ENCODE results near the gene APEX1. TPM values are rescaled to one million over a fixed set of nuclear protein-coding genes. Genes with fewer than 3 reads are reported as not detected.

Gene APEX1
- 299 to 324 TPM (median 308 TPM) in 3 replicates for total RNA-seq (2021)
- percentile 99 among the genes with signal in this experiment for Bru-seq, nascent RNA
- long read RNA-seq, experiment 1, transcript APEX1-202 (5 exons, 1,387 nt): minor isoform, 34 of 818 reads
- long read RNA-seq, experiment 1, transcript APEX1-210 (5 exons, 1,437 nt): minor isoform, 105 of 818 reads
- long read RNA-seq, experiment 1, transcript APEX1-205 (4 exons, 1,603 nt): minor isoform, 53 of 818 reads
- long read RNA-seq, experiment 1, transcript APEX1-201 (5 exons, 1,484 nt): major isoform, 487 of 818 reads
- long read RNA-seq, experiment 1, partial matches to known transcripts: 30 of 818 reads
- long read RNA-seq, experiment 1, other reads (novel, unspliced or antisense): 56 of 818 reads
- long read RNA-seq, experiment 2, transcript APEX1-210 (5 exons, 1,437 nt): minor isoform, 42 of 422 reads
- long read RNA-seq, experiment 2, transcript APEX1-216 (3 exons, 1,803 nt): minor isoform, 29 of 422 reads
- long read RNA-seq, experiment 2, transcript APEX1-201 (5 exons, 1,484 nt): major isoform, 197 of 422 reads
- long read RNA-seq, experiment 2, transcript APEX1-205 (4 exons, 1,603 nt): minor isoform, 68 of 422 reads
- long read RNA-seq, experiment 2, partial matches to known transcripts: 54 of 422 reads
- long read RNA-seq, experiment 2, other reads (novel, unspliced or antisense): 15 of 422 reads
- long read RNA-seq, experiment 3, transcript APEX1-202 (5 exons, 1,387 nt): minor isoform, 48 of 1,730 reads
- long read RNA-seq, experiment 3, transcript APEX1-201 (5 exons, 1,484 nt): major isoform, 1,050 of 1,730 reads
- long read RNA-seq, experiment 3, transcript APEX1-210 (5 exons, 1,437 nt): minor isoform, 271 of 1,730 reads
- long read RNA-seq, experiment 3, transcript APEX1-205 (4 exons, 1,603 nt): minor isoform, 125 of 1,730 reads
- long read RNA-seq, experiment 3, partial matches to known transcripts: 28 of 1,730 reads
- long read RNA-seq, experiment 3, other reads (novel, unspliced or antisense): 120 of 1,730 reads

DNA sequence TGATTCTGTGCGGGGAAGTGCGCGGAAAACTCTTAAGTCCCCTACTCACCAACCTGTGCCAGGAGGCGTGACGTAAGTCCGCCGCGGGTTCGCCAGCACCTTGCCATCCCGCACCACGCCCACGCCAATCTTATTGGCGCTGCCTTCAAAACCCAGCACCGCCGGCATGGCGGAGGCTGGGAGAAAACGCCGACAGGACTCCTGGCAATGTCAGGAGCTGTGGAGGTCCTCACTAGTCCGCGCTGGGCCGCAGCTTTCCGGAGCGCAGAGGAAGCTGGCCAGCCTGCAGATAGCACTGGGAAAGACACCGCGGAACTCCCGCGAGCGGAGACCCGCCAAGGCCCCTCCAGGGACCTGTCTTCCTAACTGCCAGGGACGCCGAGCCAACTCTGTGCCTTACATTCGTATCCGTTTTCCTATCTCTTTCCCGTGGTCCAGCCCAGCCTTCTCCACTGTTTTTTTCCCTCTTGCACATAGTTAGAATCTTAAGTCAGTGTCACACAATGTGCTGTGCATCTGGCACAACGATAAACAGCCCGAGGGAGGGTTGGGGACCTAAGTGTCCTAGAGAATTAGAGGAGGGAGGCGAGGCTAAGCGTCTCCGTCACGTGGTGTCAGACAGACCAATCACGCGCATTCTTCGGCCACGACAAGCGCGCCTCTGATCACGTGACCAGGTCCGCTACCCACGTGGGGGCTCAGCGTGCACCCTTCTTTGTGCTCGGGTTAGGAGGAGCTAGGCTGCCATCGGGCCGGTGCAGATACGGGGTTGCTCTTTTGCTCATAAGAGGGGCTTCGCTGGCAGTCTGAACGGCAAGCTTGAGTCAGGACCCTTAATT lies at the start of gene APEX1, which contains the start of gene OSGEP:
APEX1 (plus strand) TSS at position 711 of the 839 bp plus-strand sequence. CDS start 420 bp downstream, outside the sequence.
OSGEP (minus strand) TSS at position 297 of the 839 bp plus-strand sequence; CDS start at position 168, 129 bp downstream.
- H3K27ac Mint-ChIP-seq: no peak within 1 kb of the TSS
- ChIA-PET CTCF (interaction anchor here (1.2 to 2.9 kb wide), 7 partner anchors 37 to 158 kb away, joined by 4 to 10 read pairs (median 5); partner anchors contain the start of genes PARP2 and TEP1), POLR2A (interaction anchor here (0.9 to 2.9 kb wide), 7 partner anchors 10 to 229 kb away, joined by 3 to 20 read pairs (median 8); partner anchors contain the start of genes PARP2, PNP and TEP1)
- DNase-seq (ENCODE audit: low spot score): peak; percentile 97
- no peak within 1 kb of the TSS for H3K4me3 Mint-ChIP-seq
- ATAC-seq: peak; percentile 82
- H3K9me3 Mint-ChIP-seq: no peaks in the 10 kb centered on the region
- H3K4me1 Mint-ChIP-seq: peaks cover 3% of the 10 kb centered on the region; the same call in 1 of the 2 replicates
- H3K27me3 Mint-ChIP-seq (ENCODE audit: low read depth): no peaks in the 10 kb centered on the region
- H3K36me3 Mint-ChIP-seq: peaks cover 38% of the 10 kb centered on the region
- no peak for TF ChIP-seq ZNF121 (CRISPR knock-in tag; IDR thresholded peaks at IDR 0.05)
- TF ChIP-seq, protein P1, sequence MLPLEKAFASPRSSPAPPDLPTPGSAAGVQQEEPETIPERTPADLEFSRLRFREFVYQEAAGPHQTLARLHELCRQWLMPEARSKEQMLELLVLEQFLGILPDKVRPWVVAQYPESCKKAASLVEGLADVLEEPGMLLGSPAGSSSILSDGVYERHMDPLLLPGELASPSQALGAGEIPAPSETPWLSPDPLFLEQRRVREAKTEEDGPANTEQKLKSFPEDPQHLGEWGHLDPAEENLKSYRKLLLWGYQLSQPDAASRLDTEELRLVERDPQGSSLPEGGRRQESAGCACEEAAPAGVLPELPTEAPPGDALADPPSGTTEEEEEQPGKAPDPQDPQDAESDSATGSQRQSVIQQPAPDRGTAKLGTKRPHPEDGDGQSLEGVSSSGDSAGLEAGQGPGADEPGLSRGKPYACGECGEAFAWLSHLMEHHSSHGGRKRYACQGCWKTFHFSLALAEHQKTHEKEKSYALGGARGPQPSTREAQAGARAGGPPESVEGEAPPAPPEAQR (CRISPR knock-in tag; IDR thresholded peaks at IDR 0.05): no peak
- TF ChIP-seq FOXJ3 (CRISPR knock-in tag; IDR thresholded peaks at IDR 0.05; ENCODE audit: borderline replicate concordance): no peak
- peak; percentile 20; the same call in 1 of the 2 replicates for TF ChIP-seq TEAD1 (CRISPR knock-in tag; IDR thresholded peaks at IDR 0.05)
- TF ChIP-seq, protein P2, sequence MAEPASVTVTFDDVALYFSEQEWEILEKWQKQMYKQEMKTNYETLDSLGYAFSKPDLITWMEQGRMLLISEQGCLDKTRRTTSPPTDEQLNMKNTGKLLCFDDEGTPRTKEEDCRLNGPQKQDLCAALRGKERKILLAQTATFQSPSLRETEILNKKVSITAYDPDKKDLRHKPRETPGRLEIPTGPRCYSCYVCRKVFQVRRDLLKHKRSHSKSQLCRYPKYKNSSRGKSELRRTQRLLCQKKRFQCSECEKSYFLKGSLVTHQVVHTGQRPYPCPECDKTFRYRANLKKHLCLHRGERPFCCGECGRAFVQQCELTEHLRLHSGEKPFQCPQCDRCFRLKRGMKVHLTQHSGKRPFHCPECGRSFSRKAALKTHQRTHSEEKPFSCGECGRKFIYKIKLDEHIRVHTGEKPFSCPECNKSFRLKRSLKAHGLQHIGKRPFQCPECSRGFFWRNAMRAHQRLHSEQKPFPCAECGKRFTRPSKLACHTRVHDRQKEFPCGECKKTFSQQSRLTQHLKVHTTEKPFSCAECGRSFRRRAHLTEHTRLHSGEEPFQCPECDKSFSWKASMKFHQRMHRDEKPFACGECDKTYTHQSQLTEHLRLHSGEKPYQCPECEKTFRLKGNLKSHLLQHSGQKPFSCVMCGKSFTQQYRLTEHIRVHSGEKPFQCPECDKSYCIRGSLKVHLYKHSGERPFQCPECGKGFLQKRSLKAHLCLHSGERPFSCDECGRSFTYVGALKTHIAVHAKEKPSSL (CRISPR knock-in tag; conservative IDR thresholded peaks at IDR 0.05): no peak
- TF ChIP-seq ZNF317 (CRISPR knock-in tag; IDR thresholded peaks at IDR 0.05; ENCODE audit: borderline replicate concordance, low read depth): no peak
- TF ChIP-seq NFATC4 (CRISPR knock-in tag; IDR thresholded peaks at IDR 0.05): no peak
- TF ChIP-seq, protein P3, sequence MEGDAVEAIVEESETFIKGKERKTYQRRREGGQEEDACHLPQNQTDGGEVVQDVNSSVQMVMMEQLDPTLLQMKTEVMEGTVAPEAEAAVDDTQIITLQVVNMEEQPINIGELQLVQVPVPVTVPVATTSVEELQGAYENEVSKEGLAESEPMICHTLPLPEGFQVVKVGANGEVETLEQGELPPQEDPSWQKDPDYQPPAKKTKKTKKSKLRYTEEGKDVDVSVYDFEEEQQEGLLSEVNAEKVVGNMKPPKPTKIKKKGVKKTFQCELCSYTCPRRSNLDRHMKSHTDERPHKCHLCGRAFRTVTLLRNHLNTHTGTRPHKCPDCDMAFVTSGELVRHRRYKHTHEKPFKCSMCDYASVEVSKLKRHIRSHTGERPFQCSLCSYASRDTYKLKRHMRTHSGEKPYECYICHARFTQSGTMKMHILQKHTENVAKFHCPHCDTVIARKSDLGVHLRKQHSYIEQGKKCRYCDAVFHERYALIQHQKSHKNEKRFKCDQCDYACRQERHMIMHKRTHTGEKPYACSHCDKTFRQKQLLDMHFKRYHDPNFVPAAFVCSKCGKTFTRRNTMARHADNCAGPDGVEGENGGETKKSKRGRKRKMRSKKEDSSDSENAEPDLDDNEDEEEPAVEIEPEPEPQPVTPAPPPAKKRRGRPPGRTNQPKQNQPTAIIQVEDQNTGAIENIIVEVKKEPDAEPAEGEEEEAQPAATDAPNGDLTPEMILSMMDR (IDR thresholded peaks at IDR 0.05): no peak
- no peak for TF ChIP-seq GRHL2 (CRISPR knock-in tag; IDR thresholded peaks at IDR 0.05; ENCODE audit: insufficient replicate concordance, severe bottlenecking)
- TF ChIP-seq, protein P4, sequence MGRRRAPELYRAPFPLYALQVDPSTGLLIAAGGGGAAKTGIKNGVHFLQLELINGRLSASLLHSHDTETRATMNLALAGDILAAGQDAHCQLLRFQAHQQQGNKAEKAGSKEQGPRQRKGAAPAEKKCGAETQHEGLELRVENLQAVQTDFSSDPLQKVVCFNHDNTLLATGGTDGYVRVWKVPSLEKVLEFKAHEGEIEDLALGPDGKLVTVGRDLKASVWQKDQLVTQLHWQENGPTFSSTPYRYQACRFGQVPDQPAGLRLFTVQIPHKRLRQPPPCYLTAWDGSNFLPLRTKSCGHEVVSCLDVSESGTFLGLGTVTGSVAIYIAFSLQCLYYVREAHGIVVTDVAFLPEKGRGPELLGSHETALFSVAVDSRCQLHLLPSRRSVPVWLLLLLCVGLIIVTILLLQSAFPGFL (CRISPR knock-in tag; IDR thresholded peaks at IDR 0.05; ENCODE audit: borderline replicate concordance): no peak
- no peak for TF ChIP-seq RELA (CRISPR knock-in tag; IDR thresholded peaks at IDR 0.05; ENCODE audit: borderline replicate concordance)
- no peak for TF ChIP-seq ELF4 (CRISPR knock-in tag; IDR thresholded peaks at IDR 0.05; ENCODE audit: low read depth)
- TF ChIP-seq ZNF263 (CRISPR knock-in tag; IDR thresholded peaks at IDR 0.05; ENCODE audit: low read depth): no peak
- no peak for TF ChIP-seq EMX1 (CRISPR knock-in tag; IDR thresholded peaks at IDR 0.05)
- TF ChIP-seq, protein P5, sequence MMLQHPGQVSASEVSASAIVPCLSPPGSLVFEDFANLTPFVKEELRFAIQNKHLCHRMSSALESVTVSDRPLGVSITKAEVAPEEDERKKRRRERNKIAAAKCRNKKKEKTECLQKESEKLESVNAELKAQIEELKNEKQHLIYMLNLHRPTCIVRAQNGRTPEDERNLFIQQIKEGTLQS (CRISPR knock-in tag; conservative IDR thresholded peaks at IDR 0.05): no peak
- no peak for TF ChIP-seq NR2C2 (CRISPR knock-in tag; IDR thresholded peaks at IDR 0.05)
- 0 out of 2 replicates have a peak, but pooled peaks have one; percentile 63 for TF ChIP-seq ZNF219 (CRISPR knock-in tag; IDR thresholded peaks at IDR 0.05; ENCODE audit: borderline replicate concordance)
- no peak for TF ChIP-seq SMAD4 (CRISPR knock-in tag; IDR thresholded peaks at IDR 0.05)
- TF ChIP-seq, protein P6, sequence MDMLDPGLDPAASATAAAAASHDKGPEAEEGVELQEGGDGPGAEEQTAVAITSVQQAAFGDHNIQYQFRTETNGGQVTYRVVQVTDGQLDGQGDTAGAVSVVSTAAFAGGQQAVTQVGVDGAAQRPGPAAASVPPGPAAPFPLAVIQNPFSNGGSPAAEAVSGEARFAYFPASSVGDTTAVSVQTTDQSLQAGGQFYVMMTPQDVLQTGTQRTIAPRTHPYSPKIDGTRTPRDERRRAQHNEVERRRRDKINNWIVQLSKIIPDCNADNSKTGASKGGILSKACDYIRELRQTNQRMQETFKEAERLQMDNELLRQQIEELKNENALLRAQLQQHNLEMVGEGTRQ (CRISPR knock-in tag; IDR thresholded peaks at IDR 0.05): peak; percentile 100
- no peak for TF ChIP-seq ZNF232 (CRISPR knock-in tag; IDR thresholded peaks at IDR 0.05)
- TF ChIP-seq, protein P7, sequence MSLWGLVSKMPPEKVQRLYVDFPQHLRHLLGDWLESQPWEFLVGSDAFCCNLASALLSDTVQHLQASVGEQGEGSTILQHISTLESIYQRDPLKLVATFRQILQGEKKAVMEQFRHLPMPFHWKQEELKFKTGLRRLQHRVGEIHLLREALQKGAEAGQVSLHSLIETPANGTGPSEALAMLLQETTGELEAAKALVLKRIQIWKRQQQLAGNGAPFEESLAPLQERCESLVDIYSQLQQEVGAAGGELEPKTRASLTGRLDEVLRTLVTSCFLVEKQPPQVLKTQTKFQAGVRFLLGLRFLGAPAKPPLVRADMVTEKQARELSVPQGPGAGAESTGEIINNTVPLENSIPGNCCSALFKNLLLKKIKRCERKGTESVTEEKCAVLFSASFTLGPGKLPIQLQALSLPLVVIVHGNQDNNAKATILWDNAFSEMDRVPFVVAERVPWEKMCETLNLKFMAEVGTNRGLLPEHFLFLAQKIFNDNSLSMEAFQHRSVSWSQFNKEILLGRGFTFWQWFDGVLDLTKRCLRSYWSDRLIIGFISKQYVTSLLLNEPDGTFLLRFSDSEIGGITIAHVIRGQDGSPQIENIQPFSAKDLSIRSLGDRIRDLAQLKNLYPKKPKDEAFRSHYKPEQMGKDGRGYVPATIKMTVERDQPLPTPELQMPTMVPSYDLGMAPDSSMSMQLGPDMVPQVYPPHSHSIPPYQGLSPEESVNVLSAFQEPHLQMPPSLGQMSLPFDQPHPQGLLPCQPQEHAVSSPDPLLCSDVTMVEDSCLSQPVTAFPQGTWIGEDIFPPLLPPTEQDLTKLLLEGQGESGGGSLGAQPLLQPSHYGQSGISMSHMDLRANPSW (CRISPR knock-in tag; conservative IDR thresholded peaks at IDR 0.05; ENCODE audit: low read depth): no peak
- no peak for TF ChIP-seq CREB1 (CRISPR knock-in tag; IDR thresholded peaks at IDR 0.05)
